ENCODE results near the gene PJA2.

PJA2 gene

GRCh38 chr5:109408991-109409843, 557 bp downstream of the PJA2 start:
- TF ChIP-seq, protein P1, sequence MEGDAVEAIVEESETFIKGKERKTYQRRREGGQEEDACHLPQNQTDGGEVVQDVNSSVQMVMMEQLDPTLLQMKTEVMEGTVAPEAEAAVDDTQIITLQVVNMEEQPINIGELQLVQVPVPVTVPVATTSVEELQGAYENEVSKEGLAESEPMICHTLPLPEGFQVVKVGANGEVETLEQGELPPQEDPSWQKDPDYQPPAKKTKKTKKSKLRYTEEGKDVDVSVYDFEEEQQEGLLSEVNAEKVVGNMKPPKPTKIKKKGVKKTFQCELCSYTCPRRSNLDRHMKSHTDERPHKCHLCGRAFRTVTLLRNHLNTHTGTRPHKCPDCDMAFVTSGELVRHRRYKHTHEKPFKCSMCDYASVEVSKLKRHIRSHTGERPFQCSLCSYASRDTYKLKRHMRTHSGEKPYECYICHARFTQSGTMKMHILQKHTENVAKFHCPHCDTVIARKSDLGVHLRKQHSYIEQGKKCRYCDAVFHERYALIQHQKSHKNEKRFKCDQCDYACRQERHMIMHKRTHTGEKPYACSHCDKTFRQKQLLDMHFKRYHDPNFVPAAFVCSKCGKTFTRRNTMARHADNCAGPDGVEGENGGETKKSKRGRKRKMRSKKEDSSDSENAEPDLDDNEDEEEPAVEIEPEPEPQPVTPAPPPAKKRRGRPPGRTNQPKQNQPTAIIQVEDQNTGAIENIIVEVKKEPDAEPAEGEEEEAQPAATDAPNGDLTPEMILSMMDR (IDR thresholded peaks at IDR 0.05; ENCODE audit: borderline replicate concordance, control extremely low read depth, extremely low read depth, insufficient read depth, missing control alignments) = no peak
- in situ Hi-C loops (cut with MboI; ENCODE audit: low sequenced_read_pairs, unreplicated experiment) = no loop called here
- peak; percentile 74 for DNase-seq (ENCODE audit: low spot score)

GRCh38 chr5:109407913-109408312, 1.9 kb downstream of the PJA2 start:
- DNase-seq (ENCODE audit: low spot score) = peak; percentile 19
- in situ Hi-C loops (cut with MboI; ENCODE audit: low sequenced_read_pairs, unreplicated experiment) = no loop called here

GRCh38 chr5:109406719-109407118, 3.1 kb downstream of the PJA2 start:
- no peak for DNase-seq (ENCODE audit: low spot score)
- in situ Hi-C loops (cut with MboI; ENCODE audit: low sequenced_read_pairs, unreplicated experiment) = no loop called here
- TF ChIP-seq, protein P1 (IDR thresholded peaks at IDR 0.05; ENCODE audit: borderline replicate concordance, control extremely low read depth, extremely low read depth, insufficient read depth, missing control alignments) = no peak

More at GRCh38 chr5:109407913-109408312, 1.9 kb downstream of the PJA2 start:
- TF ChIP-seq, protein P1 (IDR thresholded peaks at IDR 0.05; ENCODE audit: borderline replicate concordance, control extremely low read depth, extremely low read depth, insufficient read depth, missing control alignments) = no peak

GRCh38 chr5:109404428-109404960, 5.3 kb downstream of the PJA2 start:
- DNase-seq (ENCODE audit: low spot score) = no peak
- in situ Hi-C loops (cut with MboI; ENCODE audit: low sequenced_read_pairs, unreplicated experiment) = no loop called here
- TF ChIP-seq, protein P1 (IDR thresholded peaks at IDR 0.05; ENCODE audit: borderline replicate concordance, control extremely low read depth, extremely low read depth, insufficient read depth, missing control alignments) = no peak

GRCh38 chr5:109403469-109403868, 6.3 kb downstream of the PJA2 start:
- in situ Hi-C loops (cut with MboI; ENCODE audit: low sequenced_read_pairs, unreplicated experiment) = no loop called here
- no peak for DNase-seq (ENCODE audit: low spot score)
- TF ChIP-seq, protein P1 (IDR thresholded peaks at IDR 0.05; ENCODE audit: borderline replicate concordance, control extremely low read depth, extremely low read depth, insufficient read depth, missing control alignments) = no peak

DNA sequence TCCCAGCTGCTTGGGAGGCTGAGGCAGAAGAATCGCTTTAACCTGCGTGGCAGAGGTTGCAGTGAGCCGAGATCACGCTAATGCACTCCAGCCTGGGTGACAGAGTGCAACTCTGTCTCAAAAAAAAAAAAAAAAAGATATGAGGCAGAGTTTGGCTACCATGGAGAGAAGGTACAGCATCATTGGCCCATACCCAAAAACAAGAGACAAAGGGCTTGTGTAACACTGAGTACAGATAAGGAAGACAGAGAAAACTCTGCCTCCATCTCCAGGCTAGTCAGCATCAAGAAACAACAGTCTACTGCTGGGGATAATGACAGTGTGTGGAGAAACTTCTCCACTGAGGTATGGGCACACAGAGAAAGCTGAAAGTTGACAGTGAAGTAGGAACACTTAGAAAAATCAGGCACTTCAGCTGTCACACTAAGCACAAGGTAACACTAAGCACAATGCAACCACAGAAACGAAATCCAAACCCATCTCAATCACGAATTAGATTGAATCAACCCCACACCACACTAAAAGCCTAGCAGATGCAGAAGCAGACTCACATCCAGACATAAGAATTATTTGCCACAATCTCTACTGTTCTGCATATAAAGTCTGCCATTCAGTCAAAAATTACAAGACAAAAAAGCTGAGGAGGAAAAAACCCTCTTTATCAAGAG, 10.5 kb downstream of the PJA2 start:
- TF ChIP-seq, protein P1 (IDR thresholded peaks at IDR 0.05; ENCODE audit: borderline replicate concordance, control extremely low read depth, extremely low read depth, insufficient read depth, missing control alignments) = no peak
- no peak for DNase-seq (ENCODE audit: low spot score)
- in situ Hi-C loops (cut with MboI; ENCODE audit: low sequenced_read_pairs, unreplicated experiment) = no loop called here
